AG10803 (cell line): ENCODE data around the gene ZFP36.

Experiments used
- DNase-seq: peaks from one replicate; pipeline ENCODE4 v3.0.0; 2010; ENCODE audit warnings: low read depth
- H3K4me3 ChIP-seq: 2 replicates; pipeline ENCODE4 v1.5.1; 2011; ENCODE audit warnings: mild to moderate bottlenecking, low read length, control low read depth
- CTCF ChIP-seq: conservative IDR thresholded peaks from 2 replicates; pipeline ENCODE4 v1.5.1; 2011; ENCODE audit warnings: mild to moderate bottlenecking, low read length, control low read depth, inconsistent platforms

ZFP36 gene

DNA sequence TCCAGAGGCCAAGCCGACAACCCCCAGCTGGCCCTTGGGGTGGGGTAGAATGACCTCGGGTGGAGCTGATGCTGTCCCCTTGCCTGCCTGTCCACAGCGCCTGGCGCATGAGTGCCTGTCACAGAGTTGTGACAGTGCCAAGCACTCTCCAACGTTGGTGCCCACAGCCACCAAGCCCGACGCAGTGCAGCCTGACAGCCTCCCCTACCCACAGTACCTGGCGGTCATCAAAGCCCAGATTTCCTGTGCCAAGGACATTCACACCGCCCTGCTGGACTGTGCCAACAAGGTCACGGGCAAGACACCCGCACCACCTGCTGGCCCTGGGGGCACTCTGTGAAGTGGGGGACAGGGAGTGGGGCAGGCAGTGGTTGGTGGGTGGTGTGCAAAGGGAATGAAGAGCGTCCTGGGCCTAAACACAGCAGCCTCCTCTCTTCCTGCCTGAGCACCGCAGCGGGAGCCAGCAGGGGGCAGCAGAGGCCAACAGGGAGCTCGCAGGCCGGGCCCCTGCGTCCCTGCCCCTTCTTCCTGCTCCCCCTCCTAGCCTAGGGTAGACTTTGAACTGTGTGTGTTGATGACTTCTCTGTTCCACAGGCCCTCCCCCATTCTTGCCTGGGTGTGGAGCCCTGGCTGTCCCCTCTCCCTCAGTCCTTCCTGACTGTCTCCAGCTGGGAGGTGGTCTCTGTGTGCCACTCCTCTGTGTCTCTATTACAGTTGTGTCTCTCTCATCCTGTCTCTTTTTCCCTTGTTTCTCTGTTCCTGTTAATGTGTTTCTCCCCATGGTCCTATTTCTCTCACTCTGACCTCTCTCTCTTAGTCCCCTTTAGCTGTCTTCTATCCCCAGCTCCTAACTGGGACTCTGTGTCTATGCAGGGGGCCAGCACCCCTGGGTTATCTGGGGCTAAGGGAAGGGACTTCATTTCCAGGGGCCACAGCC is 9.0 kb upstream of the ZFP36 start:
- H3K4me3 ChIP-seq, result peak overlapping the region; percentile 15
- peak; percentile 90 for TF ChIP-seq CTCF
- DNase-seq, result peak; percentile 82

- no peak for TF ChIP-seq CTCF
- DNase-seq, result peak; percentile 89
- no peak overlapping the region for H3K4me3 ChIP-seq
These were observed 8.3 kb upstream of the ZFP36 start for GRCh38 chr19:39398297-39398864.

DNA sequence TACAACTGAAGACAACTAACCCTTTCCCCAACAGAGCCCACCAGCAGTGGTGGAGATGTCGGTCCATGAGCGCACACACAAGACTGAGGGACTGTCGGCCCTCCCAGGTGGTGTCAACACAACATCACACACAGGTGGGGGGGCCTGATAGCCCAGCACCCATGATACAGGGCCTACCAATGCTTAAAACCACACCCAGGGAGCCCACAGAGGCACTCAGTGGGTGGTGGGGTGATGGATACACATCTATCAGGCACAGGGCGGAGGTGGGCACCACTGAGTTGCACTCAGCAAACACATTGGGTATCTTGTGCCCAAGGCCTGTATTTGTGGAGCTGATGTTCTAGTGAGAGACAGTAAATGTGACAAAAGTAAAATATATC is 7.0 kb upstream of the ZFP36 start:
- TF ChIP-seq CTCF, result no peak
- H3K4me3 ChIP-seq, result no peak overlapping the region
- DNase-seq, result no peak

- DNase-seq, result no peak
- no peak overlapping the region for H3K4me3 ChIP-seq
- TF ChIP-seq CTCF, result no peak
These were observed 6.6 kb upstream of the ZFP36 start for GRCh38 chr19:39400061-39400460.

- TF ChIP-seq CTCF, result no peak
- no peak overlapping the region for H3K4me3 ChIP-seq
- no peak for DNase-seq
These were observed 5.5 kb upstream of the ZFP36 start for GRCh38 chr19:39401070-39401548.

- peak; percentile 61 for DNase-seq
These were observed 4.9 kb upstream of the ZFP36 start for GRCh38 chr19:39401549-39402345.

More at GRCh38 chr19:39401549-39402345, 4.9 kb upstream of the ZFP36 start:
- no peak for TF ChIP-seq CTCF
- no peak overlapping the region for H3K4me3 ChIP-seq
